ENCODE results near the gene DRAM1. TPM values are rescaled to one million over a fixed set of nuclear protein-coding genes. Genes with fewer than 3 reads are reported as not detected.

Gene DRAM1
- total RNA-seq, 1 experiment from 2014 or later, result 6.5 TPM

GRCh38 chr12:101948365-101948764, 71.0 kb downstream of the DRAM1 start:
- no CpG with 5 or more reads among the region's 3 CpGs for WGBS (ENCODE audit: extremely low coverage, insufficient read length, low lambda C conversion rate)
- H2BK12ac ChIP-seq (ENCODE audit: insufficient read length, low read depth, low read length), result no peak overlapping the region
- H3K27ac Mint-ChIP-seq, result no peak overlapping the region

More at GRCh38 chr12:101948365-101948764, 71.0 kb downstream of the DRAM1 start:
- H4K20me1 ChIP-seq (ENCODE audit: control insufficient read depth, insufficient read depth, insufficient read length), result no peaks in the 10 kb centered on the region
- no peak overlapping the region for H3K14ac ChIP-seq (ENCODE audit: insufficient read depth, low read length)
- TF ChIP-seq CTCF (conservative IDR thresholded peaks at IDR 0.05), result no peak
- no peak overlapping the region for H3K18ac ChIP-seq (ENCODE audit: insufficient read length, low read depth, low read length)
- no peaks in the 10 kb centered on the region for H3K79me1 ChIP-seq (ENCODE audit: insufficient read depth, low read depth, low read length, poor library complexity, severe bottlenecking)
- no peak overlapping the region for H2BK20ac ChIP-seq (ENCODE audit: low read depth, low read length, poor library complexity, severe bottlenecking)
- no peaks in the 10 kb centered on the region for H3K9me3 ChIP-seq (ENCODE audit: control insufficient read depth, low read depth, low read length)
- H3K4ac ChIP-seq (ENCODE audit: low read depth, low read length), result no peak overlapping the region
- H3K56ac ChIP-seq (ENCODE audit: insufficient read length, low read depth, low read length), result no peak overlapping the region
- H4K8ac ChIP-seq (replicated peaks; ENCODE audit: insufficient read length, low read depth, low read length), result no peak overlapping the region
- H3K9me3 Mint-ChIP-seq, result peaks cover 0 to 3% of the 10 kb centered on the region in 2 experiments; a peak in 1 of 5 replicates
- no peak overlapping the region for H3T11ph ChIP-seq (ENCODE audit: low read length)
- H3K9ac ChIP-seq (ENCODE audit: extremely low read depth, insufficient read length, low read length), result no peak overlapping the region
- no peak overlapping the region for H4K91ac ChIP-seq (ENCODE audit: insufficient read length, low read depth, low read length)
- no peak overlapping the region for H2BK15ac ChIP-seq (ENCODE audit: low read depth, low read length)
- no peak overlapping the region for H2BK5ac ChIP-seq (ENCODE audit: insufficient read length, low read length)
- H3K79me2 ChIP-seq (ENCODE audit: insufficient read depth, low read length), result no peaks in the 10 kb centered on the region
- no peak overlapping the region for H2BK120ac ChIP-seq (ENCODE audit: low read depth, low read length, poor library complexity, severe bottlenecking)
- no peak for DNase-seq
- no peaks in the 10 kb centered on the region for H3K27me3 ChIP-seq (ENCODE audit: insufficient read depth, low read length)
- H3K4me1 Mint-ChIP-seq, result no peaks in the 10 kb centered on the region
- no peaks in the 10 kb centered on the region for H3K36me3 Mint-ChIP-seq (ENCODE audit: insufficient read depth in 1 of 3, low read depth in 3 of 3)
- H3K4me1 ChIP-seq (ENCODE audit: insufficient read depth, low read length), result no peaks in the 10 kb centered on the region
- H3K23me2 ChIP-seq (ENCODE audit: insufficient read length, low read depth, low read length, poor library complexity, severe bottlenecking), result no peaks in the 10 kb centered on the region
- no peak overlapping the region for H3K23ac ChIP-seq (ENCODE audit: insufficient read length, low read depth, low read length)
- no peak overlapping the region for H3K4me2 ChIP-seq (ENCODE audit: insufficient read depth, insufficient read length, low read length)
- no peak overlapping the region for H2AFZ ChIP-seq (ENCODE audit: low read length)
- no peaks in the 10 kb centered on the region for H3K27me3 Mint-ChIP-seq (ENCODE audit: low read depth)
- H3K27ac ChIP-seq (ENCODE audit: insufficient read length, low read depth, low read length), result no peak overlapping the region
- H2AK5ac ChIP-seq (ENCODE audit: insufficient read length, low read length), result no peak overlapping the region
- H4K5ac ChIP-seq (ENCODE audit: insufficient read length, low read depth, low read length), result no peak overlapping the region
- H3K4me3 Mint-ChIP-seq, result no peak overlapping the region
